ENCODE results near the gene FRS3.
"Not testable (repeated sequence)": the region's sequence is repeated elsewhere in the genome, so short reads cannot be mapped to it uniquely, and the experiment has no call there.

Gene FRS3

DNA sequence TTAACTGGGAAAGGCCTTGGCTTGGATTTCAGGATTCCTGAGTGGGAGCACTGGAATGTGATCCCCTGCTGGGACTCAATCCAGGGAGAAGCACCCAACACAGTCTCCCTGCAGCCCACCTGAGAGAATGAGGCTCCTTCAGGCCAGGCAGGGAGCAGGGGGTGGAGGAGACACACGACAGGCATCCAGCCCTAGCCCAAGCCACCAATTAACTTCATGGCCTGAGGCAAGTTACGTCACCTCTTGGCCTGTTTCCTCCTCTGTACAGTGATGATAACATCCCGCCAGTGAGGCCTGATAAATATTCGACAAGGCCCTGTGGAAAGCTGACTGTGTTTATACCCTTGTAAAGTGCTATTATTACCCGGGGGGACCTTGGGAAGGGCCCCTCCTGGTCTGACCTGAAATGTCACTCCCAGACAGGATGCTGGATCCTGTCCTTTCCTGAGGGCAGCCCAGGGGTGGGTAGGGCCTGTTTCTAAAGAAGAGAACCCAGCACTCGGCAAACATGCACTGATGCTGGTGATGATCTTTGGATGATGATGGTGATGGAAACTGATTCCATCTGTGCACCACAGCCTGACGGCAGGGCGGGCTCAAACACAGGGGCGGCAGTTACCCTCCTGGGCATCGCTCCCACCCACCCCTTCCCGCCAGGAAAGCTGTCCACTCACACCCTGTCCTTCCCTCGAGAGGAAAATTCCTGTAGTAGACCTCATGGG, 12.4 kb downstream of the FRS3 start:
- no peak for DNase-seq

DNA sequence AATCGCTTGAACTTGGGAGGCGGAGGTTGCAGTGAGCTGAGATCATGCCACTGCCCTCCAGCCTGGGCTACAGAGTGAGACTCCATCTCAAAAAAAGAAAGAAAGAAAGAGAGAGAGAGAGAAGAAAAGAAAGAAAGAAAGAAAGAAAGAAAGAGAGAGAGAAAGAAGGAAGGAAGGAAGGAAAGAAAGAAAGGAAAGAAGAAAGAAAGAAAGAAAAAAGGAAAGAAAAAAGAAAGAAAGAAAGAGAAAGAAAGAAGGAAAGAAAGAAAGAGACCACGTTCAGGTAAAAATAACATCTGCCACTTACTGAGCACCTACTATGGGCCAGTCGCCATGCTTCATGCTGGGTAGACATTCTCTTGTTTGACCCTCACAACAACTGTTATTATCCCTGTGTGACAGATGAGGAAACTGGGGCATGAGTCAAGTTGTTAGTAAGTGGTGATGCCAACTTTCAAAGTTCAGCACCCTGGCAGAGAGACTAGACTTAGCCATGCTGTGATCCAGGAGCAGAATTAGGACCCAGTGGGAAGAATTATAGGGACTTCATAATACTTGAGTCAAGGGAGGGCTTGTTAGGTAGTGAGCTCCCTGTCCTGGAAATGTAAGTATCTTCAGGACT, 13.5 kb downstream of the FRS3 start:
- not testable (repeated sequence) for DNase-seq

DNA sequence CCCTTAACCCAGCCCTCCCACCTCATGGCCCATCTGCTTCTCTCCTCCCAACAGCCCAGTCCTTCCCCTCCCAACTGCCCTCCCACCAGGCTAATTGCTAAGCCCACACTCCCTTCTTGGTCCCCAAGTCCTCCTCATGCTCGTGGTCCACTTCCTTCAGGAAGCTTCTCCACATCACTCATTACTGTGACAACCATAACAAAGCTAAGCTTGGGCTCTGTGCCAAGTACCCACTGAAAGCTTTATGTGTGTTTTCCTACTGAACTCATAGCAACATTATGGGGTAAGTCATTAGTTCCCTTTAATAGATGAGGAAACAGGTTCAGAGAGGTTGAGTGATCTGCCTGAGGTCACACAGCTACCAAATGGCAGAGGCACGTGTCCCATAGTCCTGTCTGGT, 16.2 kb downstream of the FRS3 start:
- DNase-seq = no peak

DNA sequence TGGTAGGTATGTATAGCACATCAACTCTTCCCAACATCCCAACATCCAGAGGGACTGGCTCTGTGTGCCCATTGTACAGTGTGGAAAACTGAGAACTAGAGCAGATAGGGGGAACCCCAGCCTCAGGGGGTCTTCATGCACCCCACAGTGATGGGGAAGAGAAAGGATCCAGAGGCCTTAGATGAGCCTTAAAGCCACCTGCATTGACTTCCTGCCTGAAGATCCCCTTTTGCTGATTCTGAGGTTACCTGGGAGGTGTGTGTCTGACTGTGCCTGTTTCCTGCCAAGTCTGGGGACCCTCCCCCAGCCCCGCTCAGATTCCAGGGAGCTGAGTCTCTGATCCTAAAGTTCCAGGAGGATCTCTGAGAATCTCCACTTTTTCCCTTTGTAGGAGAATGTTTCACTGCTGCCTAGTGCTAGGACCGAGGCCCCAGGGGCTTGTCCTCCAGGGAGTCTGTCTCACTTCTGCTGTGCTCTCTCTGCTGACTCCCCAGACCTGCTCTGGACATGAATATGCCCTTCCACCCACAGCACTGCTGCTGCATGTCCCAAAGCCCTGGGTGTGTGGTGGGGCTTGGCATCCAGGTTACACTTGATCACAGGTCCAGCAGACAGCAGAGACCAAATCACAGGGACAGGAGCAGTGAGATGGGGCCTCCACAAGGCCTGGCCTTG, 19.7 kb downstream of the FRS3 start:
- no peak for DNase-seq

DNA sequence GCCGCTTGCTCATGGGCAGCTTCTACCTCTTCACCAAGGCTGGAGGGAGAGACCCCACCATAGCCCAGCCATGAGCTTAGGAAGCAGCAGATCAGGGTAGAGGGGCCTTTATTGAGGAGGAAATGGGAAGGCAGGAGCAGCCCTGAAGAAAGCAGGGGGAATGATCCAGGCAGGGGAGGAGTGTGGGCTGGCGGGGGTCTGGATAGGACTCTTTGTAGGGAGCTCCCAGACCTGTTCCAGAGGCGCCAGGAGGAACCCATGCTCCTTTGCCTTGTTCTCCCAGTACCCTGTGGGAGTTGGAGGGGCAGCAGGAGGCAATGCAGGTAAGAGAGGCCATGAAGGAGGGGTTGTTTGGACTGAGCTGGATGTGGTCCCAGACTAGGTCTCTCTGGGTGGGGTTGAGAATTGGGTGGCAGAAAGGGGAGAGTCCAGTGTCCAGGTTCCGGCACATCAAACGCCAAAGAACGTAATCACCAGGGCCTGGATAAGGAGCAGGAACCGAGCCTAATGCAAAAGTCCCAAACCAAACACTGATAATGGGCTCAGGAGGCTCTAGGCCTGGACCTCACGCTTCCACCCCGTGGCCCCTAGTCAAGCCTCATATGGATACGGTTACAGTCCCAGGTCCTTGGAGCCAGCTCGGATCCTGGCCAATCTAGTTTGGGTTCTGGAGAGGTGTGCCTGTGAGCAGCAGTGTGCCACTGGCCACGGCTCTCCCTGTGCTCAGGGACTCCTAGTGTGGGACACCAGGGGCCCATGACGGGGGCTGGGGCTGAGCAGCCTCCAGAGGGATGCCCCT, 20.4 kb downstream of the FRS3 start:
- no peak for DNase-seq

DNA sequence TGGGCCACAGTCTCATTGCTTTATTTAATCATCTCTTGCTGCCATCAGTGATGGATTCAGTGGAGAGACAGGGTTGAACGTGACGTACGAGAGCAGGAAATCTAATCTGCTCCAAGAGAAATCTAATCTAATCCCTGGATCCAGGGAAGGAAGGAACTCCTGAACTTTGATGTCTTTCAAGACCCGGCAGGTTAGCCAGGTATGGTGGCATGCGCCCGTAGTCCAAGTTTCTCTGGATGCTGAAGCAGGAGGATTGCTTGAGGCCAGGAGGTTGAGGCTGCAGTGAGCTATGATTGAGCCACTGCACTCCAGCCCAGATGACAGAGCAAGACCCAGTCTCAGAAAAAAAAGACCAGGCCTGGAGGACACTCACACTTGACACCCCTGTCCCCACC, 21.1 kb downstream of the FRS3 start:
- DNase-seq = no peak

DNA sequence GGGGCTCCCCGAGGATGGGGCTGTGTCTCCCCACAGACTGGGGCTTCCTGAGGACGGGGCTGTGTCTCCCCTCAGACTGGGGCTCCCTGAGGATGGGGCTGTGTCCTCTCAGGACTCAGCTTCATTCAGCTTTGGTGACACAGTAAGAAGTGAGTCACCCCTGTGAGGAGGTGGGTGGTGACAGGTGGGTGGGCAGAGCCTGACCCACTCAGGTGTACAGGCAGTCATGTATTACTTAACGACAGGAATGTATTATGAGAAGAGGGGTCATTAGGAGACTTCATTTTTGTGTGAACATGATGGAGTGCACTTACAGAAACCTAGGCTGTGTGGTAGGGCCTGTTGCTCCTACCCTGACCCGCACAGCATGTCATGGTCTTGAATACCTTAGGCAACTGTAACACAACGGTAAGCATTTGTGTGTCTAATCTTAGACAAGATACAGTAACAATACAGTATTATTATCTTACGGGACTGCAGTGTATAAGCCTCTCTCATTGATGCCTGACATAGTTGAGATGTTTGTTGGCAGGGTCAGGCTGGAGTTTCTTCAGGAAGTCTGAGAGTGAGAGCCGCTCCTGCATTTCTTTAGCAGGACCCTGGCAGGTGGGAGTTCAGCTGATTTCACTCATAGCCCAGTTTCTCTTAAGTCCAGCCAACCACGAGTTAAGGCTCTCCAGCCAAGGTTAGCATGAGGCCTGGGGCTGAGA, 21.6 kb downstream of the FRS3 start:
- DNase-seq = no peak

DNA sequence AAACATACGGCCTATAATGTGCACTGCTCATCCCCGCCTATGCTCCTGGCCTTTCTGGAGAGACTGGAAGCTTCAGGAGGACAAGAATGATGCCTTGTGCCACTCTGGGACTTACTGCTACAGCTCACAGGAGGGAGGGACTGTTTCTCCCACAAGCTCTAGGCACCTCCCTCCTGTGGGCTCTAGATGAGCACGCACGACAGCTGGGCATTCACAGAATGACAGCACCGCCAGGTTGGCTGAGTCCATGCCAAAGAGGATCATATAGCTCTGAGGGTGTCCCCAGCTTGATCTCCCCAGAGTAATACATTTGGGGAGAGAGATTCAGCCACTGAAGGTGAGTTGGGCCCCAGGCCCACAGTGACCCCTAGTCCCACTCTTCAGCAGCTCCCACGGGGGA, 22.4 kb downstream of the FRS3 start:
- DNase-seq = no peak

DNA sequence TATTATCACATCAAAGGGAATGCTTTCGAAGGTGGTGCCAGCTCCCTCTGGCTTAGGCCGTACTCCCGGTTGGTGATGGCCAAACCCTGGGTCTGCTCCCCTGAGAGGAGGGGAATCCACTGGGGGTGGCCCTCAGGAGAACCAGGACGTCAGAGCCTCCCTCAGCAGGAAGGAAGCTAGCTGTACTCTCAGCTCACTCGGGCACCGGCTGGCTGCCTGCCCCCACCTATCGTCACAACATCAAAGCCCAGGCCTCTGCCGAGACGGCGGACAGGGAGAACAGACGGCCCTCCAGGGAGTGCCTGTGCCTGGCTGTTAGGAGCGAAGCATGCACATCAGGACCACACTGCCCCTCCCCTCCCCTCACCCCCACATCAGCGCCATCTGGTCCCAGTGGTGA, 23.3 kb downstream of the FRS3 start:
- no peak for DNase-seq

DNA sequence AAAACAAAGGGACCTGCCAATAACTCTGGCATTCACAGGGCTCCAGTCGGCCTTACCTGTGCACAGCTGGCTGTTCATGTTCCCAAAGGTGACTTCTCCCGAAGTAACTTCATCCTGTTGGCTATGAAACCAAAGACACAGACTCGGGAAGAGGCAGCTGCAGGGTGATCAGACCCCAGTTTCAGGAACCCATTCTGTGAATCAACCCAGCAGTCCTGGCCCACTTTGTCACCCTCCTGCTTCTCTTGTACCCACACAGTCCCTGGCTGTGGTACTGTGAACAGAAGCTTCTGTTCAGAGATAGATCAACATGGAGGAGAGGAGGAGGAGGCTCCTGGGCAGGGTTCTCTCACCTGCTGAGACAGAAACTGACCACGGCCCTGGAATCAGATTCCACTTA, 23.8 kb downstream of the FRS3 start:
- DNase-seq = no peak

DNA sequence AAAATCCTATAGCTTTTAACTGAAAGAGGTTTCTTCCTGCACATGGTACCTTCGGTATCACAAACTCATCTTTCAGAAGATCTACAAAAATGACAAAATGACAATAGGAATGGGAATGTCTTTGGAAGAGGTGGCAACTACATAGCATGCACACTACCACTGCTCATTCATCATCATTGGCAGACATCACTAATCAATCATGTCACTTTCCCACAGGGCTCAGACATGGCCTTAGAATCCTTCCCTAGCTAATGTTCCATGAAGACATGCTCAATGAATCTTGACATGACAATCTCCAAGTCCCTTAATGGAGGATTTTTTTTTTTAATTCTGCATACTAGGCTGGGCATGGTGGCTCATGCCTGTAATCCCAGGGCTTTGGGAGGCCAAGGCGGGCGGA, 29.3 kb downstream of the FRS3 start:
- no peak for DNase-seq

DNA sequence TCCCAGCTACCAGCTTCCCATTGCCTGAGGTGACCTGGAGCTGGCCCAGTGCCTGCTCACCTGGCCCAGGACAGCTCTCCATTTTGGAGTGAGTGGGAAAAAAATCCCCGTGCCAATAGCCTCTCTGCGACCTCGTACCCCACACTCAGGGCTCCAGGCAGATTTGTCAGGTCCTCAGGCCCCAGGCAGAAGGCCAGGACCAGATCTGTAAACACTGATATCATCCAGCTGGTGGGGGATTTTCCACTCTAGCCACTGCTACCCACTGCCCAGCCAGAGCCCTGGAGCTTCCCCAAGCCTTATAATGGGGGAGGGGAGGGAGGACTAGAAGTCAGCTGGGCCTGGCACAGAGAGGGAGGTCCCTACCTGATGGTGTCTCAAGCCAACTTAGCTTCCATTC, 31.2 kb downstream of the FRS3 start:
- no peak for DNase-seq

DNA sequence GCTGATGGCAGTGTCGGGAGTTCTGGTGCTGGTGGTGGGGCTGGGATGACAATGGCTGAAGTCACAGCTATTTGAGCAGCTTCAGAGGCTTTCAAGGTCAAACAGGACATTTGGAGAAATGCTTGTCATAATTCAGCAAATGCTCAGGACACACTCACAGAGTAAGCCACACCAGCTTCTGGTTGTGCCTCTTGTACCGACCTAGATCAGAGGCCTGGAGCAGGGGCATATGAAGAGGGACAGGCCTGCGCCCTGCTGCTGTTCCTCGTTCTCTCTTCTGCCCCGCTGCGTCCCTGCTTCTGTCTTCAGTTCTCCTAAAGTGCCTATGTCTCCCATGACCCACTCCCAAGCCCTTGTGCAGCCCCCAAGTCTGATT, 31.6 kb downstream of the FRS3 start:
- DNase-seq = no peak

DNA sequence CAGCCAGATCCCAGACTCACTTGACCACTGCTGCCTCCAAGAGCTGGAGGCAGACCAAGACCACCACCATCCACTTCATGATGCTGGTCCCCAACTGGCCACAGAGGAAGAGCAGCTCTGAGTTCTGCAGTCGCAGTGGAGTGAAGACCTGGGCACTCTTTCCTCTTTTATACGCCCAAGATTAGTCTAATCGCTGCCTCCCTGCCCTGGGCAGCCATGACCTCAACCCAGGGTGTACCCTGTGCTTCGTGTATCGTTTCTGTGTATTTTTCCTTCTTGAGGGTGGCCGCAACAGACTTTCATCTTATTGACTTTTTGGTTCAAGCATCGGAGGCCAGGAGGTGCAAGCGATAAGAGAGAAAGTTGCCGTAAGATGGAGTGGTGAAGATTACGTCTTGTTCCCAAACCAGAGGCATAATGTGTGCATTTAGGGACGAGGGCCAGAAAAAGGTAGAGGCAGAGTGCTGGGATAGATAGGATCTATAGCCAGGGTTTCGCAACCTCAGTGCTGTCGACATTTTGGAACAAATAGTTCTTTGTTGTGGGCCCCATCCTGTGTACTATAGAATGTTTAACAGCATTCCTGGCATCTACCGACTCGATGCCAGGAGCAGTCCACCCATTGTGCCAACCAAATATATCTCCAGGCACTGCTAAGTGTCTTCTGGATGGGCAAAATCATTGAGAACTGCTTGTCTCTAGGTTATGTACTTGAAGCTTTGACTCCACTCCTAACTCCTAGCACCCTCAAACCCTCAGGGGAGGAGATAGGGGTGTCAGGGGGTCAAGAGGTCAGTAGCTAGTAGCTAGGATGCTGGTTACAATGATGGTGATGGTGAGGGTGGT, 32.2 kb downstream of the FRS3 start, which contains the start of gene PGC:
TSS of gene PGC (minus strand) at position 142 of the 846 bp plus-strand sequence. CDS start at position 79, 63 bp downstream.
- DNase-seq = no peak

DNA sequence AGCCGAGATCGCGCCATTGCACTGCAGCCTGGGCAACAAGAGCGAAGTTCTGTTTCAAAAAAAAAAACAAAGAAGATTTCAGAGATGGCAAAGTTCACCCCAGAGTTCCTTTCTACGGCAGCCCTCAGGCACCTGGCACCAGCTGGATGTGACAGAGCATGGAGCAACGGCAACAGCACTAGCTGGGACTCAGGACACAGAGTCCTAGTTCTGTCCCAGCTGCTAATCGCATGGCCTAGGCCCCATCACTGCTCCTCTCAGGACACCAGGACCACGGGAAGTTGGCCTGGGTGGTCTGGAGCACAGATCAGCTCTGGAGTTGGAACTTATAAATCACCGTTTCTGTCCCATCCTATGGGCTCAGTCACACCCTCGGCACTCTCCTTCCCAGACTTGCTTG, 33.6 kb downstream of the FRS3 start:
- no peak for DNase-seq

DNA sequence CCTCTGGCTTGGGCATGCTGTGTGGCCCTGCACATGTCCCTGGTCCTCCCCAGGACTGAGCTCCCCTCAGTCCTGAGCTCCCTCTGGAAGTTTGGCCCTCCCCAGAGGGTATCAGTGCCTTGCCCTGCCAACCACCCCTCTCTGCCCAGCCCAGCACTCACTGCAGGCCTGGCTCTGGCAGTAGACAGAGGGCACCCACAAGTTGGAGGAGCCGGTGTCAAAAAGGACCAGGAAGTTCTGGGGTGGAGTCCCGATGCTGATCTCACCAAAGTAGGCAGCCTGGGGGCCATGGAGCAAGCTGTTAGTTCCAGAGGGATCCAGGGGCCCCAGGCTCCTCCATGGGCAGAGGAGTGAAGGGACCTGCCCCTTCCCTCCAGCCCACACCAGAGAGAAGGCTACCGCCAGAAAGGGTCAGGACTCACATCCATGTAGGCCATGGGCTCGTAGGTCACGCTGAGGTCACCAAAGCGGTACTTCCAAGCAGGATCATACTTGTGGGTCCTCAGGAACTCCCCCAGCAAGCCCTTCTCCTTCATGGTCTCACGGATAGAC, 35.4 kb downstream of the FRS3 start:
- DNase-seq = no peak

DNA sequence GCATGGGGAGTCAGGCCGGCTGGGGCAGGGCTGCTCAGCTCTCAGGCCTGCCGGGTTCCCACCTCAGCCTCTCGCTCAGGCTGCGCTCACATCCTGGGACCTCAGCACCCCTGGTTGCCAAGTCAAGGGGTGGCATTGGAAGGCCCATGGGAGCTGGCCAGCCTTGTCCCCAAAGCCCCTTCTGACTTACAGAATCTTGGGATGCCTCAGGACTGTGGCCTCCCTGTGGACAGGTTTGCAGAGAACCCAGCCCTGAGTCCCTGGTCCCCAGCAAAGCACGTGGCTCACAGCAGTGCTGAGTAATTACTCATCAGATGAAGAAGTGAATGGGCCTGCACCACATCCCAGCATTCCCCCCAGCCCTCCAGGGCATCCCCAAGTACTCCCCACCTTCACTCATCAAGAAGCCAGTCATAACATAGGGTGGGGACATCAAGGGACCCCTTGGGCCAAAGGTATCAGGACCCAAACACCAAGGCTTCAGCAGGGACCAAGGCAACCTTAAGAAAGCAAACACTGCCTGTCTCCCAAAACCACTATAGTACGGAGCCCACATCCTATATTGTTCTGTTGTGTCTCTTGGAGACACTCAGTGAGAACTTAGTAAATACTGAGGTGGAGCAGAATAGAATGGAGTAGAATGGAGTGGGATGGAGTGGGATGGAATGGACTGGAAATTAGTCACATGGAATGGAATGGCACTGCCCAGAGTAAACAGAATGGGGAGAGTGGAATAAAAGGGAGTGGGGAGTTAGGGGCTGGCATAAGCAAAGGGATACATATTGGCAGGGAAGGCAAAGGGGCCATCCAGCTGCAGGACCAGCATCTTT, 36.1 kb downstream of the FRS3 start:
- DNase-seq = no peak

DNA sequence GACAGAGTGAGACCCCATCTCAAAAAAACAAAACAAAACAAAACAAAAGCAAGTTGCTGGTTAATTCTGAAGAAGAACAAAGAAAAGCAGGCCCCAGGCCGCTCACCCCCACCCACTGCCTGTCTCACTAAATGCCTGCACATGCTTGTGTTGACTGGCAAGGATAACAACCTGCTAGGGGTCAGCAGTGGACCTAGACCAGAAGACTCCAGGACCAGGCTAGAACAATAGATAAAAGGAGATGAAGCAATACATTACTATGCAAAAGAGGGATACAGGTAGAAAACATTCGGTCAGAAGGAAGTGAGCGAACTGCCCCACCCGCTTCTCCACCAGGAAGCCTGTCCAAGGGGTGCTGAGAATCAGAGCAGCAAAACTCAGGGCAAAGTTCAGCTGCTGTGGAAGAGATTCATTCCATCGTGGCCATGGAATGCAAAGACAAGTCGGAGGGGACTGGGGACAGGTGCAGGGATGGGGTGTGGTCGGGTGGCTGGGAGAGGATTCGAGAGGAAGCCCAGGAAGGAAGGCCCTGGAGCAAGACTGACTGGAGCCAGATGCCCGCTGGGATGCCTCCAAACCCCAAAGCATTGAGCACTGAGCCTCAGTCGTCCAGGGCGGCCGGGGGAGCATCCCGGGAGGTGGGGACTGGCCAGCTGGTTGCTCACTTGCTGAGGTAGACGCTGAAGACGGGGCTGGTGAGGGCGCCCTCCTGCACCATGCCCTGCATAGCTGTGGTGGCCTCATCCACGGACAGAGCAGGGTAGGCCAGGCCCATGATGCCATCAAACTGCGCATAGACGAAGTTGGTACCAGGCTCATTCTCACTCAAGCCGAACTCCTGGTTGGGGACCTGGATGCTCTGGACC, 37.8 kb downstream of the FRS3 start:
- DNase-seq = no peak

DNA sequence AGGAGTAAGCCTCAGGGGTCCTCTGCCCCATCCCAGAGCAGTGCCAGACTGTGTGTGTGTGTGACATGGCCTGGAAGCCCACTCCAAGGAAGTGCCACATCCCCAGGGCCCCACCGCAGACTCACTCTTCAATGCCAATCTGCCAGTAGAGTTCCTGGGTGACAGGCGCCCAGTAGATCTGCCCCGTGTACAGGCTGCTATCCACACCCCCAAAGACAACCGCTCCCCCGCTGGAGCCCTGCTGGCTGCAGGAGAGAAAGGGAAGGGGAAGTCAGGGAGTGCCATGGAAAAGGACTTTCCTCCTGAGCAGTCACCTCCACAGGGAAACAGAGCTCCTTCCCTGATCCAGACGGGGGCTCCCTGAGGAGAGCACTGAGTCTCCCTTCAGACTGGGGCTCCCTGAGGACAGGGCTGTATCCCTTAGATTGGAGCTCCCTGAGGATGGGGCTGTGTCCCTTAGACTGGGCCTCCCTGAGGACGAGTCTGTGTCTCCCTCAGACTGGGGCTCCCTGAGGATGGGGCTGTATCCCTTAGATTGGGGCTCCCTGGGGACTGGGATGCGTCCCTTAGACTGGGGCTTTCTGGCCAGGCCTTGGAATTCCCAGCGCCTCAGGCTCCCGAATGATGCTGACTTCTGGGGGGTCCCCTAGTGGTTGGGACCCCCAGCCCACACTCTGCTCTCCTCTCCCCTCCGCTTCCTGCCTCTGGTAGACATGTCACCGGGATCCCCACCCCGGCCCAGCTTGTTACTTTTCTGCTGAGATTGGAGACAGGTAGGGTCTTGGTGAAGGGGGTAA, 39.1 kb downstream of the FRS3 start:
- DNase-seq = no peak

All from NCI-H1436 treated with DMSO at 0.1 percent for 48 hours (cell line).